Skeletal muscle satellite cell (primary cell): ENCODE results near the gene DOCK2.
"Not testable (repeated sequence)": the region's sequence is repeated elsewhere in the genome, so short reads cannot be mapped to it uniquely, and the experiment has no call there.

Experiments
- H3K27me3 ChIP-seq: 2 replicates; pipeline ENCODE4 v1.7.0; 2013; ENCODE audit warnings: low read length; ENCODE audit not compliant: control insufficient read depth, insufficient read depth
- H3K36me3 ChIP-seq: 2 replicates; pipeline ENCODE4 v1.7.0; 2013; ENCODE audit warnings: mild to moderate bottlenecking, control low read depth, low read length; ENCODE audit not compliant: insufficient read depth
- H3K4me1 ChIP-seq: 2 replicates; pipeline ENCODE4 v1.7.0; 2013; ENCODE audit warnings: low read length; ENCODE audit not compliant: control insufficient read depth, insufficient read depth
- H3K4me2 ChIP-seq: 2 replicates; pipeline ENCODE4 v1.7.0; 2013; ENCODE audit warnings: mild to moderate bottlenecking, low read length
- H3K4me3 ChIP-seq: 2 replicates; pipeline ENCODE4 v1.7.0; 2013; ENCODE audit warnings: low read length
- H3K9ac ChIP-seq: 2 replicates; pipeline ENCODE4 v1.7.0; 2013; ENCODE audit warnings: mild to moderate bottlenecking, low read depth, low read length, moderate library complexity
- H3K9me3 ChIP-seq: replicated peaks from 2 replicates; pipeline ENCODE4 v1.7.0; 2013; ENCODE audit warnings: mild to moderate bottlenecking, control low read depth, low read length

Gene DOCK2

DNA sequence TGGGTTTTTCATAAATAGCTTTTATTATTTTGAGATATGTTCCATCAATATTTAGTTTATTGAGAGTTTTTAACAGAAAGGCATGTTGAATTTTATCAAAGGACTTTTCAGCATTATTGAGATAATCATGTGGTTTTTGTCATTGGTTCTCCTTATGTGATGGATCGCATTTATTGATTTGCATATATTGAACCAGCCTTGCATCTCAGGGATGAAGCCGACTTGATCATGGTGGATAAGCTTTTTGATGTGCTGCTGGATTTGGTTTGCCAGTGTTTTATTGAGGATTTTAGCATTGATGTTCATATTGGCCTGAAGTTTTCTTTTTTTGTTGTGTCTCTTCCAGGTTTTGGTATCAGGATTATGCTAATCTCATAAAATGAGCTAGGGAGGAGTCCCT, 12.8 kb upstream of the DOCK2 start:
- H3K4me3 ChIP-seq, H3K27me3 ChIP-seq, H3K4me2 ChIP-seq, H3K36me3 ChIP-seq, H3K9ac ChIP-seq, H3K9me3 ChIP-seq: not testable (repeated sequence)
- H3K4me1 ChIP-seq, result peaks cover 21% of the 10 kb centered on the region

DNA sequence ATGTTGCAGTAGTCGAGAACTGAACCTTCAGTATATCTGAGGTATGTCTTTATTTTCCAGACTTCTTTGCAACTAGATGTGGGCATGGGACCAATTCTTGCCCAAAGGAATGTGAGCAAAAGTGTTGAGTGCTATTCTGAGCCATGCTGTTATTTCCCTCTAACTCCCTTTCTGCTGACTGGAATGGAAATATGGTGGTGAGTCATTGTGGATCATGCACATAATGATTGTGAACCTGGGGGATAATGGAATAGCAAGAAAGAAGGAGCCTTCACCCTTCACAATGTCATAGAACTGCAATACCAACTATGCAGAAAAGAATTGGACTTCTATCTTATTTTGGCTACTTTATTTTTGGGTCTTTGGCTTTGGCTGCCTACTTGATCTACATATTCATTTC, 10.3 kb upstream of the DOCK2 start:
- no peak overlapping the region for H3K4me2 ChIP-seq
- no peaks in the 10 kb centered on the region for H3K9me3 ChIP-seq
- H3K9ac ChIP-seq, result no peak overlapping the region
- H3K36me3 ChIP-seq, result no peaks in the 10 kb centered on the region
- H3K27me3 ChIP-seq, result no peaks in the 10 kb centered on the region
- H3K4me1 ChIP-seq, result peaks cover 43% of the 10 kb centered on the region
- no peak overlapping the region for H3K4me3 ChIP-seq

GRCh38 chr5:169627551-169627950, 9.5 kb upstream of the DOCK2 start:
- Histone ChIP-seq H3K4me1 (peaks cover 44% of the 10 kb centered on the region), H3K4me3 (no peak overlapping the region), H3K4me2 (no peak overlapping the region), H3K36me3 (no peaks in the 10 kb centered on the region), H3K9me3 (no peaks in the 10 kb centered on the region), H3K9ac (no peak overlapping the region), H3K27me3 (no peaks in the 10 kb centered on the region)

GRCh38 chr5:169628892-169629291, 8.2 kb upstream of the DOCK2 start:
- no peaks in the 10 kb centered on the region for H3K9me3 ChIP-seq
- H3K27me3 ChIP-seq, result no peaks in the 10 kb centered on the region
- no peaks in the 10 kb centered on the region for H3K36me3 ChIP-seq
- no peak overlapping the region for H3K4me2 ChIP-seq
- peaks cover 44% of the 10 kb centered on the region for H3K4me1 ChIP-seq
- H3K4me3 ChIP-seq, result no peak overlapping the region
- H3K9ac ChIP-seq, result no peak overlapping the region

- Histone ChIP-seq H3K4me1 (peaks cover 44% of the 10 kb centered on the region), H3K9ac (no peak overlapping the region), H3K36me3 (no peaks in the 10 kb centered on the region), H3K4me3 (no peak overlapping the region), H3K27me3 (no peaks in the 10 kb centered on the region), H3K9me3 (no peaks in the 10 kb centered on the region), H3K4me2 (no peak overlapping the region)
Measured at GRCh38 chr5:169629847-169630548, 7.1 kb upstream of the DOCK2 start.

DNA sequence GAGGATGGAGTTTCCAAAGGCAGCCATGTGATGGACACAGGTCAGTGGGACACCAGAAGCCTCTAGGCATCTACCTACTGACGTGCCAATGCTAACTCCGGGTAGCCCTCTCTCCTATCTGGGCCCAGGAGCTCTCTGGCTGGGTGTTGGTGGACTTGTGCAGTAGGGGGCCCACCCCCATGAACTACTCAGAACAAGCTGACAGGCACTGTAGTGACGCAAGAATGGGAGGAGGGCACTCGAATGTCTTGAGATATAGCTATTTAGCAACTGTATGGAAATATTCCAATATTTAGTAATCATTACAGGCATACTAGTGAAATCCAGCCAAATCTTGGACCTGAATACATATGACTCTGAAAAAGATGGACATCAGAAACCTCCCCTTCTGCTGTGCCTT, 5.7 kb upstream of the DOCK2 start:
- Histone ChIP-seq H3K27me3 (no peaks in the 10 kb centered on the region), H3K9me3 (no peaks in the 10 kb centered on the region), H3K36me3 (no peaks in the 10 kb centered on the region), H3K4me3 (no peak overlapping the region), H3K4me2 (no peak overlapping the region), H3K9ac (no peak overlapping the region), H3K4me1 (peaks cover 41% of the 10 kb centered on the region)

GRCh38 chr5:169632946-169633345, 4.1 kb upstream of the DOCK2 start:
- H3K9ac ChIP-seq, result no peak overlapping the region
- no peaks in the 10 kb centered on the region for H3K27me3 ChIP-seq

DNA sequence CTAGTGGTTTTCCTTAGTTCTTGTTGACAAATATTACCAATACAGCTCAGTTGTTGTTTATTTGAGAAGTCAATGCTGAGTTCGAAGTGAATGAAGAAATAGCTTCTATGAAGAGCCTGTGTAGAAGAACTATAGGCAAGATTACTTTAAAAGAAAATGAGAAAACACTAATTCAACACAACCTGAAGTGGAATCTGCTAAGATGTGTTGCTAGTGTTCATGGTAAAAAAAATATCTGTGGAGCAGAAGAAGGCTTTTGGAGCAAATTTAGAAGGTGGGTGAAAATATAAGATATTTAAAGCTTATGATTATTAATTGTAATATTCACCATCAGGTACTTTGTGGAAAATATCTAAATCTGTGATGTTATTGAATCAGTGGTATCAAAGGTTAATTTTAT, 2.5 kb upstream of the DOCK2 start:
- Histone ChIP-seq H3K36me3 (no peaks in the 10 kb centered on the region), H3K4me1 (peaks cover 24% of the 10 kb centered on the region), H3K4me3 (no peak overlapping the region), H3K9me3 (peaks cover 4% of the 10 kb centered on the region), H3K4me2 (no peak overlapping the region), H3K27me3 (no peaks in the 10 kb centered on the region), H3K9ac (no peak overlapping the region)

More at GRCh38 chr5:169632946-169633345, 4.1 kb upstream of the DOCK2 start:
- Histone ChIP-seq H3K36me3 (no peaks in the 10 kb centered on the region), H3K4me2 (no peak overlapping the region), H3K9me3 (no peaks in the 10 kb centered on the region), H3K4me3 (no peak overlapping the region), H3K4me1 (peaks cover 33% of the 10 kb centered on the region)

DNA sequence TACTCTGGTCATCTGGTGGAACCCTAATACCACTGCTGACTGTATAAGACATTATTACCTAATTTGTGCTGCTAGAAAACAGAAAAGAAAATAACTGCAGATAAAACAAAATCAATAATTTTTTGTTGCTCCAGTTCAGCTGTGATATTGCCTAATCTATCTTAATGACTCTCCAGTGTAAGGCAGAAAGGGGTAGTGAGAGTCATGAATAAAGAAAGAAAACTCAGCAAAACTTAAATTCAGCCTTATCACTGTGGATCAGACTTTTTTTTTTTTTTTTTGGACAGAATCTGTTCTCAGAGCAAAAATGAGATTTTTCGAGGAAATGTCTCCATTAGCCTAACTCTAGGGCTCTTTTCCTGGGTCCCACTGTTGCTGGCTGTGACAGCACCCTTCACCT, 1.1 kb upstream of the DOCK2 start:
- Histone ChIP-seq H3K9me3 (peaks cover 4% of the 10 kb centered on the region), H3K4me2 (no peak overlapping the region), H3K36me3 (no peaks in the 10 kb centered on the region), H3K4me3 (no peak overlapping the region), H3K27me3 (no peaks in the 10 kb centered on the region), H3K4me1 (peaks cover 14% of the 10 kb centered on the region), H3K9ac (no peak overlapping the region)

- Histone ChIP-seq H3K4me1 (peaks cover 8% of the 10 kb centered on the region), H3K4me2 (peak overlapping the region; percentile 80), H3K9ac (no peak overlapping the region), H3K27me3 (no peaks in the 10 kb centered on the region), H3K4me3 (peak overlapping the region; percentile 64), H3K36me3 (no peaks in the 10 kb centered on the region), H3K9me3 (peaks cover 4% of the 10 kb centered on the region)
Measured at GRCh38 chr5:169636477-169637084, 494 bp upstream of the DOCK2 start.

- Histone ChIP-seq H3K27me3 (no peaks in the 10 kb centered on the region), H3K9ac (peak overlapping the region; percentile 11), H3K4me1 (peaks cover 5% of the 10 kb centered on the region), H3K4me2 (peak overlapping the region; percentile 80), H3K36me3 (no peaks in the 10 kb centered on the region), H3K9me3 (peaks cover 4% of the 10 kb centered on the region), H3K4me3 (peak overlapping the region; percentile 64)
Measured at GRCh38 chr5:169637549-169638121, 560 bp downstream of the DOCK2 start.

DNA sequence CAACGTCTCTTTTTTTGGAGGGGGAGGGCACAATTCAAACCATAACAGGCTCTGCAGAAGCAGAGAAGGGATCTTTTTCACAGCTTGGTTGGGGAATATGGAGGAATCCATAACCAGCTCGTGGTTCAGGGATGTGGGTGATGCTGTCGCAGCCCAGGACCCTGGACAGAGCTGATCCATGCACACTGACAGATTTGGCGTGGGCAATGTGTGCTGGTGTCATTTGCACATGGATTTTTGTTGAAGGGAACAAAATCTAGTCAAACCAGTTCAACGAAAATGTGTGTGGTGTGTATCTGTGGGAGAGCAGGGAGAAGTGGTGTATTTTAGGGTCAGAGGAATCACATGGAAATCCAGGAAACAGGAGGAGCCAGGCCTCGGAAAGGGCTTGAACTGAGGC, 4.2 kb downstream of the DOCK2 start:
- peaks cover 4% of the 10 kb centered on the region for H3K9me3 ChIP-seq
- H3K4me1 ChIP-seq, result peaks cover 5% of the 10 kb centered on the region
- no peak overlapping the region for H3K4me2 ChIP-seq
- H3K9ac ChIP-seq, result no peak overlapping the region
- H3K4me3 ChIP-seq, result no peak overlapping the region
- H3K27me3 ChIP-seq, result no peaks in the 10 kb centered on the region
- no peaks in the 10 kb centered on the region for H3K36me3 ChIP-seq
